ENCODE results near the gene RAET1E. TPM values are rescaled to one million over a fixed set of nuclear protein-coding genes. Genes with fewer than 3 reads are reported as not detected.
A peak's percentile ranks its signal among the peaks of the same experiment; 100 is the strongest.
"Not testable (repeated sequence)": the region's sequence is repeated elsewhere in the genome, so short reads cannot be mapped to it uniquely, and the experiment has no call there.

Gene RAET1E
- total RNA-seq, 2 donors from 2014 or later, result 1.6 TPM; not detected in 1

DNA sequence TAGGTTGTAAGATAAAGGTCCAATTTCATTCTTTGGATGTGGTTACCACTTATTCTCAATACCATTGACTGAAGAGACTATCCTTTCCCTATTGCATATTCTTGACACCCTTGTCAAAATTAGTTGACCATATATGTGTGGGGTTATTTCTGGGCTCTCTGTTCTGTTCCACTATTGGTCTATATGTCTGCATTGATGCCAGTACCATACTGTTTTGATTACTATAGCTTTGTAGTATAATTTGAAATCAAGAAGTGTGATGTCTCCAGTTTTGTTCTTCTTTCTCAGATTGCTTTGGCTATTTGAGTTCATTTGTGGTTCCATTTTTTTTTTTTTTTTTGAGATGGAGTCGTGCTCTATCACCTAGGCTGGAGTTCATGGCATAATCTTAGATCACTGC, 25.7 kb downstream of the RAET1E start:
- DNase-seq (ENCODE audit: low spot score), result no peak
- intact Hi-C loops (cut with DNase I), result no loop called here

- no peak for DNase-seq (ENCODE audit: low spot score)
- intact Hi-C loops (cut with DNase I), result no loop called here
These were observed 26.7 kb downstream of the RAET1E start for GRCh38 chr6:149871182-149871581.

DNA sequence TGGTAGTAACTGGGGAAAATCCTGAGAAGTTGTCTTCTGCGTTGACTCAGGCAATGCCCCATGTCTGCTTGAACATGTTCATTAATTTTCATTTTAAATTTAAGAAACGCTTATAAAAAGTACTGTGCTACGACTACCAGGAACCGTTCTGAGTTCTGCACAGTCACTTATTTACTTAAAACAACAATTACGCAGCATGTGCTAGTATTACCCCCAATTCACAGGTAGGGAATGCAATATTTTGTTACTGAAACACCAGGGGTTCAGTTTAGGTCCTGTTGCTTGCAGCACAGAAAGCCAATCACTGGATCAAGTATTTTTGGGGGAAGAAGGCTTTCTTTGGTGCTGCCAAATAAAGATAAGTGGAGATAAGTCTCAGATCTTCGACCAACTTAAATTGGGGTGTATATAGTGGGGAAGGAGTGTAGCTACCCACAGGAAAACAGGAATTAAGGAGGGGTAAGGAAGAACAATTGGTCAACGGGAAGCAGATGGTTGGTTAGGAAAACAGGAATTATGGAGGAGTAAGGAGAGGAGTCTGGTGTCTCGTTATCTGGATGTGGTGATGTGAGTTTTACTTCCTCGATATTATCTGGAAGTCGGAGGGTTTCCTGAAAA, 28.5 kb downstream of the RAET1E start:
- intact Hi-C loops (cut with DNase I), result no loop called here
- no peak for DNase-seq (ENCODE audit: low spot score)

- DNase-seq (ENCODE audit: low spot score), result no peak
- intact Hi-C loops (cut with DNase I), result no loop called here
These were observed 29.9 kb downstream of the RAET1E start for GRCh38 chr6:149867876-149868640.

DNA sequence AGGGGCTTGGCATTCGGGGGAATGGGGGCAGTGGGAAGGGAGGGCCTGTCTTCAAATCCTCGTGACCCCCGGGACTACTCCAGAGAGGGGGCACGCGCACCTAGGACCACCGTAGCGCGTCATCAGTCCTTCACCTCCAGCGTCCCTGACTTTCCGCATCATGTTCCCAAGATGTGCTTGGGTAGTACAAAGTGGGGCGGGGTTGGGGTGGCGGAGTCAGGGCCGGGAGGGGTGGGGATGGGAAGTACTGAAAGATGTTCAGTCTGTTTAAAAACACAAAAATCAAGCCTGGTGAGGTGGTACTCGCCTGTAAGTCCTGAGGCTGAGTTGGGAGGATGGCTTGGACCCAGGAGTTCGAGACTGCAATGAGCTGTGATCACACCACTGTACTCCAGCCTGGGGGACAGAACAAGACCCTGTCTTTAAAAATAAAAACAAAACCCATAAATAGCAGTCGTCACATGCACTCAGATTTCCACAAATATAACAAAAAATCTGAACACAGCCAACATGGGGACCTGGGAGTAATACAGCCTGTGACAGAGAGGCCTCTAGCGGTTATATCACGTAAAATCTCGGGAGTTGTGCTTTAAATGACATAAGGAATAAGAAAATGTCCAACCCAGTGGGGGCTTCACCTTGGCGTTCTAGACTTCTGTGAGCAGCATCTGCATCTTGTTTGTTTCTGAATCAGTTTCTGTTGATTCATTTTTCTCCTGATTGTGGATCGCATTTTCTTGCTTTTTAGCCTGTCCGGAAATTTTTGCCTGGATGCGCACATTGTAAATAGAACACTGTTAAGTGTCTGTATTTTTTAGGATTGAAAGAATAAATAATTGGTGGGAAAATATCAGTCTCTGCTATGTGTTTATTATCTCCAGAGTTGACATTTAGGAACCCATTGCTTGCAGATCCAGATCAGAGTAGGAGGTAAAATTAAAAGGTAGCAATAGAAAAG, 33.1 kb downstream of the RAET1E start:
- no peak for DNase-seq (ENCODE audit: low spot score)
- intact Hi-C loops (cut with DNase I), result no loop called here

DNA sequence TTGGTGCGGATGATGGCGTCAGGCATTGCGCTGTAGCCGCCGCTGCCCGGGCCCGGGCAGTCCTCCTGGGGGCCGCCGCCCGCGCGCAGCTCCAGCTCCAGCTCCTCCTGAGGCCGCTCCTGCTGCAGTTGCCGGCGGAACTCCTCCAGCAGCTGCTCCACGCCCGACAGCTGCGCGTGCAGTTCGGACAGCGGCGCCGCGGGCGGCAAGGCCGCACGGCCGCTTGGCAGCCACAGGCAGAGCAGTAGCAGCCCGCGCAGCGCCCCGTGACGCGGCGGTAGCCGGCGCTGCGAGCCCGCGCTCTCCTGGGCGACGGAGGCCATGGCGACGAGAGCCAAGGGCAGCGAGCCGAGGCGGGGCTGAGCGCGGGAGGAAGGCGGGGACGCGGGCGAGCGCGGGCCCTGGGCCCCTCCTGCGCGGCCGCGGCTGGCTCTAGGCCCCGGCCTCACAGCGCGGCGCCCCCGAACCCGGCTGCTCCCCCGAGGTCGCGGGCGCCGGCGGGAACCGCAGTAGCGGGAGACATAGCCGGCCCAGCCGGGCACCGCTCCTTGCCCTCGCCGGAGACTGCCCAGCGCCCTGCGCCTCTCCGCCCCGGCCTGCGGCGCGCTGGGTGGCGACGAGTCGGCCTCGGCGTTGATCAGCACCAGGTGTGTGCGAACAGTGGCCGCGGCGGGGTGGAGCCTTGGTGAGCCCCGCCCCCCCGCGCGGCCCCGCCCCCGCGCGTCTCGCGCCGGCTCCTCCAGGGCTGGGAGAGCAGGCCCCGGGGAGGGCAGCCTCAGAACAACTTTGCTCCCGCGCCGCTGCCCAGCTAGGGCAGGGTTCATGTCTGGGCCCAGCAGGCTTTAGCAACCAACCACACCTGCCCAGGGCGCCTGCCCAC, 34.0 kb downstream of the RAET1E start, which contains the start of gene LRP11:
TSS of gene LRP11 (minus strand) at position 662 of the 880 bp plus-strand sequence. CDS start at position 323, 339 bp downstream.
- intact Hi-C loops (cut with DNase I), result no loop called here
- DNase-seq (ENCODE audit: low spot score), result peak; percentile 92

DNA sequence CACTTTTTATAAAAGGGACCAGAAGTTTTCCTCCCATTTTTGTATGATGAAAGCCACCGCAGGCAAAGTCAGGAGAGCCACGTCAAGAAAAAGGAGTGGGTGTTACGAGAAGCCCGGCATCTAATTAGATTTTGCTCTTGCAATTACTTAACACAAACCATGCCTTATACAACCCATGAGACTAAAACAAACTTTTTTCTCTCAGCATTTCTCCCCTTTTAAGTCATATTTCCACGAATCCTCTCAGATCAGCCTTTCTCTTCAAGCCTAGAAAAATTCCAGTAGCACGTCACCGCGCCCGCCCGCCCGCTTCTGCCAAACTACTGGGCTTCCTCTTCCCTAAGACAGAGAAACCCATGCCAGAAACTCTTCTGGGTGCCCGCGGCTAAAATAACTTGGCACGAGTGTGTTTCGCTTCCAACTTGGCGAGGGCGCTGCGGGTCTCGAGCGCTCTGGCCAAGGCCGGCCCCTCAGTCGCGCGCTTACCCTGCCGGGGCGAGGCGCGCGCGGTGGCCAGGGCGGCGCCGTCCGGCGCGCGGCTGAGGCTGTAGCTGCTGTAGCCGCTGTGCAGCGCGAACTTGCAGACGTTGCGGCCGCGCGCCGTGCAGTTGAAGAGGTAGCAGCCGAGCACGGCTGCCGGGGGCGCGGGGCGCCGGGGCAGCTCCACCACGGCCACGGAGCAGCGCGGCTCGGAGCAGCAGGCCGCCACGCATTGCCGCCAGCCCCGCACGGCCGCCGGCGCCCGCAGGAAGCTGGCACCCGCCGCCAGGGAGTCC, 34.8 kb downstream of the RAET1E start:
- intact Hi-C loops (cut with DNase I), result no loop called here
- DNase-seq (ENCODE audit: low spot score), result peak; percentile 87

- intact Hi-C loops (cut with DNase I); DNase-seq (ENCODE audit: low spot score): not testable (repeated sequence)
These were observed 35.5 kb downstream of the RAET1E start for GRCh38 chr6:149862424-149862738.

DNA sequence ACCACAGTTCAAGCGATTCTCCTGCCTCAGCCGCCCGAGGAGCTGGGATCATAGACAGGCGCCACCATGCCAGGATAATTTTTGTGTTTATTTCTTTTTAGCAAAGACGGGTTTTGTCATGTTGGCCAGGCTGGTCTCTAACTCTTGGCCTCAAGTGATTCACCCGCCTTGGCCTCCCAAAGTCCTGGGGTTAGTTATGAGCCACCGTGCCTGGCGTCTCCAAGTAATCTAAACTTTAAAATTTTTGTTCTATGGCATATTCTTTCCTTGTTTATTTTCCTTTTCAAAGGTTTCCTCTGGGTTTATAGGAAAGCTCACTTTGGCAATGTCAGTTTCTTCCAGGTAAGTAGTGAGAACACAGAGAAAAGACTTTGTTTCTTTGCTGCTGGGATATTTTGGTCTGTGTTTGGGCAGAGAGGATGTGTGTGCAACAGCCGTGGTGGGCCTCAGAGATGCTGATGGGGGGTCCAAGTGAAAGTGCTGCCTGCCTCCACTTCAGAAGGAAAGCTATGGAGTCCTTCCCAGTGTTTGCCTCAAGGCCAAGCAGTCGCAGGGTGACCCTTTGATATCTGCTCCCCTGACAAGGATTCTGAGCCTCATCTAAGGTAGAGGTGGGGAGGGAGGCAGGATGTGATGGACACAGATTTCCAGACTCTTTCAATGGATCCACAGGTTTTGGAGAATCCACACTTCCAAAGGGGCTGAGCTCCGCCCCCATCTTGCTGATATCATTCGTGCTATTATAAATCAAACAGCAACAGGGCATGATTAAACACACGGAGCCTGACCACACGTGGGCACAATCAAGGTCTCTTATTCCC, 36.1 kb downstream of the RAET1E start:
- no peak for DNase-seq (ENCODE audit: low spot score)
- intact Hi-C loops (cut with DNase I), result no loop called here

- intact Hi-C loops (cut with DNase I), result no loop called here
- no peak for DNase-seq (ENCODE audit: low spot score)
These were observed 36.9 kb downstream of the RAET1E start for GRCh38 chr6:149860834-149861602.

- no peak for DNase-seq (ENCODE audit: low spot score)
- intact Hi-C loops (cut with DNase I), result no loop called here
These were observed 37.4 kb downstream of the RAET1E start for GRCh38 chr6:149860513-149860833.

DNA sequence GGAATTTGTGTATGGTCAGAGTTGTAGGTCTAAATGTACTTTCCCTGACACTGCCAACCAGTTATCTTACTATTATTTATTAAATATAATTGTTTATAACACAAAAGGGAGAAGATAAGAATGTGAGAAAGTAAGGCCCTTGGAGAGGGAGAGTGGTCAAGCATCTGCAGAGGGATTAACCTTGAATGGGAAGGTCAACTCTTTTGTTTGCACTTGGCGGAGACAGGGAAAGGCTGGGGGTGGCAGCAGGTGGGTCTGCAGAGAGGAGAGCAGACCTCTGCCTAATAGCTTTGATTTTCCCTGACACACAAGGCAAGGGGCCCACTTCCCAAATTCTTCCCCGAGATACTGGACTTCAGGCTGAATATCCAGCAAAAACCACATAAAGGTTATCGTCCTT, 38.0 kb downstream of the RAET1E start:
- no peak for DNase-seq (ENCODE audit: low spot score)
- intact Hi-C loops (cut with DNase I), result no loop called here

- intact Hi-C loops (cut with DNase I), result no loop called here
These were observed 38.5 kb downstream of the RAET1E start for GRCh38 chr6:149859368-149859767.

GRCh38 chr6:149857541-149857940, 40.4 kb downstream of the RAET1E start:
- intact Hi-C loops (cut with DNase I), result no loop called here
- no peak for DNase-seq (ENCODE audit: low spot score)

More at GRCh38 chr6:149859368-149859767, 38.5 kb downstream of the RAET1E start:
- no peak for DNase-seq (ENCODE audit: low spot score)

DNA sequence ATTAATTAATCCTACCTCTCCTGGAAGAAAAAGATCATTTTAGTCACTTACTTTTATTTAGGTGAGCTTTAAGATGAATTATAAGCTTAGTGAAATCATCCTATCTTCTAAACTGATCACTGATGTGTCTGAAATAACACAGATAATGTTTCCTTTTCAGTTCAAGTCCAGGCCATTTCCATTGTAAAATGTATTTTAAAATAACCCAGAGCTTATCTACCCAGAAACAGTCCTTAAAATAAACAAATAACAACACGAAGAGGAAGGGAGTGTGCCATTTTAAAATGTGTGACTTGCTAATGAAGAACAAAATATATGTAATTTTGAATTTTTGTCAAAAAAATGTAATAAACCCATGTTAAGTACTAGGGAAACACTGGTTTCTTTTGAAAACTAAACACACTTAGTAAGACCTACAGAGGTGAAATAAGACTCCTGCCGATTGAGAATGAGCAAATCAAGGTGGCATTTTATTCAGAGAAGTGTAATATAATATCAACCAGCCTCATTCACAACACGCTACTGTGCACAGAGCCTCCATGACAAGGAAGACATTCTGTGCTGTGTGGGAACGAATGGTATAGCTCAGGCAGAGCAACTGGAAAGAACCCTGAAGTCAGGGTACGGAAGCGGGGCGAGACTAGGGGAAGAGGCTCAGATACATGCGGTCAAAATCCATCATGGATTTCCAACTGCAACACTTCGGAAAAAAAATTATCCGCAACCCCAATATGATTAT, 41.5 kb downstream of the RAET1E start:
- DNase-seq (ENCODE audit: low spot score), result no peak
- intact Hi-C loops (cut with DNase I), result no loop called here

- intact Hi-C loops (cut with DNase I), result no loop called here
- DNase-seq (ENCODE audit: low spot score), result no peak
These were observed 42.2 kb downstream of the RAET1E start for GRCh38 chr6:149855741-149856140.

All from posterior vena cava (tissue), 2 donors.